ENCODE data around the gene GEMIN8.

DNA sequence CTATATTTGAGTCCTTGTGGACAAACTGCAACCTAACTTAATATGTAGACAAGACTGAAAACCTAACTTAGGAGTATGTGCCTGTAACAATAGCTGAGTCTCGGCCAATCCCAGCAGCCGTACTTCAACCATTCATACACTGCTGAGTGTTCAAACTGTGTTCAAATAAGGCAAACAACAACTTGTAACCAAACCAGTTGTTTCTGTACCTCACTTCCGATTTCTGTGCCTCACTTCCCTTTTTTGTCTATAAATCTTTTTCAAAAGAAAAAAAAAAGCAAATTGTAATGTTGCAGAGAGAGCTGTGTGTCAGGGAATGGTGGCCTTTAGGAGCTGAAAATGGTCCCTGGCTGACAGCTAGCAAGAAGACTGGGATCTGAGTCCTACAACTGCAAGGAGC lies 46.0 kb downstream of the GEMIN8 start:
- TF ChIP-seq, protein P1, sequence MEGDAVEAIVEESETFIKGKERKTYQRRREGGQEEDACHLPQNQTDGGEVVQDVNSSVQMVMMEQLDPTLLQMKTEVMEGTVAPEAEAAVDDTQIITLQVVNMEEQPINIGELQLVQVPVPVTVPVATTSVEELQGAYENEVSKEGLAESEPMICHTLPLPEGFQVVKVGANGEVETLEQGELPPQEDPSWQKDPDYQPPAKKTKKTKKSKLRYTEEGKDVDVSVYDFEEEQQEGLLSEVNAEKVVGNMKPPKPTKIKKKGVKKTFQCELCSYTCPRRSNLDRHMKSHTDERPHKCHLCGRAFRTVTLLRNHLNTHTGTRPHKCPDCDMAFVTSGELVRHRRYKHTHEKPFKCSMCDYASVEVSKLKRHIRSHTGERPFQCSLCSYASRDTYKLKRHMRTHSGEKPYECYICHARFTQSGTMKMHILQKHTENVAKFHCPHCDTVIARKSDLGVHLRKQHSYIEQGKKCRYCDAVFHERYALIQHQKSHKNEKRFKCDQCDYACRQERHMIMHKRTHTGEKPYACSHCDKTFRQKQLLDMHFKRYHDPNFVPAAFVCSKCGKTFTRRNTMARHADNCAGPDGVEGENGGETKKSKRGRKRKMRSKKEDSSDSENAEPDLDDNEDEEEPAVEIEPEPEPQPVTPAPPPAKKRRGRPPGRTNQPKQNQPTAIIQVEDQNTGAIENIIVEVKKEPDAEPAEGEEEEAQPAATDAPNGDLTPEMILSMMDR (IDR thresholded peaks at IDR 0.05) = no peak
- no peak for TF ChIP-seq POLR2A (IDR thresholded peaks at IDR 0.05)
- no peak for TF ChIP-seq POLR2AphosphoS5 (IDR thresholded peaks at IDR 0.05)

All from prostate gland (tissue), 2 donors.